Stimulated activated CD4-positive, alpha-beta T cell treated with anti-CD3 and anti-CD28 coated beads, Interleukin-12 subunit alpha, Interleukin-12 subunit beta, amount 100 ng/mL, for 24 hours (primary cell): Measurements from ENCODE around the gene HIF1A.
A peak's percentile ranks its signal among the peaks of the same experiment; 100 is the strongest.
"Not testable (repeated sequence)": the region's sequence is repeated elsewhere in the genome, so short reads cannot be mapped to it uniquely, and the experiment has no call there.

Experiments
- DNase-seq, 2 experiments: peaks; one replicate each; pipeline ENCODE4 v3.0.0-alpha.2; 2020; ENCODE audit warnings: low read depth in 2 of 2

Gene HIF1A

GRCh38 chr14:61694830-61695694 is at the start of gene HIF1A:
Gene HIF1A (plus strand): TSS chr14:61695513. CDS start chr14:61695805, 292 bp downstream.
- peak; percentile 92 to 95 for DNase-seq

GRCh38 chr14:61646366-61647116 is 48.8 kb upstream of the HIF1A start:
- DNase-seq = no peak

GRCh38 chr14:61647704-61648103 is 47.6 kb upstream of the HIF1A start:
- no peak for DNase-seq

- DNase-seq = no peak
Measured at GRCh38 chr14:61648377-61648776, 46.9 kb upstream of the HIF1A start.

- no peak for DNase-seq
Measured at GRCh38 chr14:61649283-61649682, 46.0 kb upstream of the HIF1A start.

- DNase-seq = no peak
Measured at GRCh38 chr14:61651355-61651754, 44.0 kb upstream of the HIF1A start.

GRCh38 chr14:61652526-61653262 is 42.6 kb upstream of the HIF1A start:
- DNase-seq = no peak

- no peak for DNase-seq
Measured at GRCh38 chr14:61653507-61653906, 41.8 kb upstream of the HIF1A start.

- no peak for DNase-seq
Measured at GRCh38 chr14:61654026-61654425, 41.3 kb upstream of the HIF1A start.

GRCh38 chr14:61655777-61656176 is 39.5 kb upstream of the HIF1A start:
- no peak for DNase-seq

- DNase-seq = no peak
Measured at GRCh38 chr14:61656341-61656740, 39.0 kb upstream of the HIF1A start.

GRCh38 chr14:61658111-61658510 is 37.2 kb upstream of the HIF1A start:
- not testable (repeated sequence) for DNase-seq

GRCh38 chr14:61659582-61659981 is 35.7 kb upstream of the HIF1A start:
- DNase-seq = no peak

- DNase-seq = no peak
Measured at GRCh38 chr14:61661471-61662400, 33.6 kb upstream of the HIF1A start.

GRCh38 chr14:61662437-61663311 is 32.6 kb upstream of the HIF1A start:
- peak; percentile 19 to 30 for DNase-seq

GRCh38 chr14:61663312-61663979 is 31.9 kb upstream of the HIF1A start:
- DNase-seq = no peak

- DNase-seq = no peak
Measured at GRCh38 chr14:61668282-61668681, 27.0 kb upstream of the HIF1A start.

GRCh38 chr14:61670576-61670975 is 24.7 kb upstream of the HIF1A start:
- no peak for DNase-seq

GRCh38 chr14:61671082-61671481 is 24.2 kb upstream of the HIF1A start:
- no peak for DNase-seq

- no peak for DNase-seq
Measured at GRCh38 chr14:61672796-61673195, 22.5 kb upstream of the HIF1A start.
